SKM-1 (cell line): Measurements from ENCODE around the gene CAPN8.

Experiments used
- DNase-seq: peaks from one replicate; lab custom pipeline; 2025; ENCODE audit not compliant: unreplicated experiment; lab: John Stamatoyannopoulos, UW

The CAPN8 gene

DNA sequence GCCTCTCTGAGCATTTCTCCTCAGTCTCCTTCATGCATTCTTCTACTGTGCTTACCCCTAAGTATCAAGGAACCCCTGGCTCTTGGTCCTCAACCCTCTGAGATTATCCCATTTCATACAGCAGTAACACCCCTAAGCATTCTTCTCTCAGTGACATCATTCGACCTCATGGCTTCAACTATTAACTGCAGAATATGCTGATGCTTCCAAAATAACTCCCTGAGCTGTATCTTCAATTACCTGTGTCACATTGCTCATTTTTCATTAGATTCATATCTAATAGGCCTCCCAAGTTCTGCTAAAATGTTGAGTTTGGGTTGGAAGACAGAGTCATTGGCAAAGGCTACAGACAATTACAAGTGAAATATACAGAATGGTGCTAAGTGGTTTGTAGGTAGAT is 7.5 kb downstream of the CAPN8 start:
- DNase-seq = no peak

GRCh38 chr1:223654083-223654482 is 11.4 kb downstream of the CAPN8 start:
- DNase-seq = no peak

DNA sequence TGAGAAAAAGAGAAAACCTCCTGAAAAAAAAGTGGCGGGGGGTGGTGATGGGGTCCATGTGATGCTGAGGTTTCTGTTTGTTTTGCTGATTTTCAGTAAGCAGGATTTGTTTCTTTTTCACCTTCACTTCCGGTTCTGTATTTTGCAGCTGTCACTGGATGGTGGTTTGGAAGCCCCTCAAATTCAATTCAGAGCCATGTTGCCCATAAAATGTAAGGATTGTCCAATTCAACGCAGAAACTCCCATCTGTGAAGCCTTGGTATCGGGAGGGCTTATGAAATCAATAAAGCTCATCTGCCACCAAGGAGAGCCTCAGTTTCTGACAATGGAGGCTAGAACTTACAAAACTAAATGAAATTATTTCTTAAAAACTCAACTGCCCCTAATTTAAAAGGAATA is 12.1 kb downstream of the CAPN8 start:
- DNase-seq = no peak

- no peak for DNase-seq
Observed at GRCh38 chr1:223653015-223653414, 12.5 kb downstream of the CAPN8 start.

DNA sequence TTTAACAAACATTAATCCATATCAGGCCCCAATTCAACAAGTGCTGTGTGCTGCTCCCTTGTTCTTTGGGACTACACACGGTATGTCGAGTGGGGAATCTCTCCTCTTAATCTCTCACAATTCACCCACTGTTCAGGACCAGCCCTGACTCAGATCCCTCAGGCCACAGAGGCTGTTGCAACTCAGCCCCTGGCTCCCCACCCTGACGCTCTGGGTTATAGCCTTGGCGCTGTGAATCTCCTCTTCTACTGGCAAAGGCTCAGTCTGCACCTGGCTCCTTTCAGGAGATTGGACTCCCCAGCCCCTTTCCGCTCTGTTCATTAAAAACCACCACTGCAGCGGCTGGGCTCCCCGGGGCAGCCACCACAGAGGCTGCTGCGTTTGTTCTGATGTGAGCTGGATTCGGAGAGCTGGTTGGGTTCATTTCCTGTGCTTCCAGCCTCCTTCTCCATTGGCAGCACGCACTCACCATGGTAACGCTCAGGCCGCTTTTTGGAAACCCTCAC is 13.0 kb downstream of the CAPN8 start:
- DNase-seq = no peak

GRCh38 chr1:223651291-223651991 is 14.1 kb downstream of the CAPN8 start:
- no peak for DNase-seq

DNA sequence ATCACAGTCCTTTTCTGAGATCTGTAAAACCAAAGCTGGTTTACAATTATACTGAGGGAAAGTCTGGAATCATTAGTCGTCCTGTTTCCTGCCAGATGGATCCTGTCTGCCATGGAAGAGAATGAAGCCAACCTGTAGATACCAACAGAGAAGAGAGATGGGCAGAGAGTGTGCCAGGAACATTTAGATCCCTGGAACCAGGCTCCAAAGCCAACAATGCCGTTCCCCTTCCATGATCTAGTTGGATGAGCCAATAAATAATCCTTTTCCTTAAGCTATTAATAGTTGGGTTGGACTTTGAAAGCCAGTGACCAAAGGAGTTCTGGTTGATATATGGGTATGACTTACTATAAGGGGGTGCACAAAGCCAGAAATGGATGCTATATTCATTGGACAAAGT is 15.0 kb downstream of the CAPN8 start:
- no peak for DNase-seq

- no peak for DNase-seq
Observed at GRCh38 chr1:223649222-223649621, 16.3 kb downstream of the CAPN8 start.

GRCh38 chr1:223647249-223647648 is 18.3 kb downstream of the CAPN8 start:
- no peak for DNase-seq

GRCh38 chr1:223645903-223646302 is 19.6 kb downstream of the CAPN8 start:
- DNase-seq = no peak

- DNase-seq = no peak
Observed at GRCh38 chr1:223642237-223642636, 23.3 kb downstream of the CAPN8 start.

DNA sequence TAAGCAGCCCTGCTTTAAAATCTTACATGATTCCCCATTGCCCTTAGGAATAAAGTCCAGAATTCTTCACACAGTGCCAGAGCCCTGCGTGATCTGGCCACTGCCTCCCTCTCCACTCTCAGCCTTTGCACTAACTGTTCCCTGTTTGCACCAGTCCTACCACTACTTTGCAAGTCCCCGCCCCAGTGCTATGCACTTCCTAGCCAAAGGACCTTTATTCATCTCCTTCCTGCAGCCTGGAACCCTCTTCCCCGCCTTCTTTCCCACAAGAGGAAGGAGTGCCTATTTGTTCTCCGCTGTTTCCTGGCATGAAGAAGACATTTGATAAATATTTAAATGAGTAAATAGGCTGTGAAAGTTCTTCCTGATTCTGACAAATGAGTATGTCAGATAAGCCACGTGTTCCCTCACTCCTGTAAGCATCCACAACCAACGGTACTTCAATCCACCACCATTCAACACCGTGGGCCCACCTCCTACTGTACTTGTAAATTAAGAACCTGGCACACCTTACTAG is 23.9 kb downstream of the CAPN8 start:
- DNase-seq = no peak

- no peak for DNase-seq
Observed at GRCh38 chr1:223639331-223639749, 26.2 kb downstream of the CAPN8 start.

- no peak for DNase-seq
Observed at GRCh38 chr1:223635236-223635635, 30.3 kb downstream of the CAPN8 start.

GRCh38 chr1:223634423-223634822 is 31.1 kb downstream of the CAPN8 start:
- DNase-seq = no peak

GRCh38 chr1:223631956-223632355 is 33.5 kb downstream of the CAPN8 start:
- DNase-seq = no peak

DNA sequence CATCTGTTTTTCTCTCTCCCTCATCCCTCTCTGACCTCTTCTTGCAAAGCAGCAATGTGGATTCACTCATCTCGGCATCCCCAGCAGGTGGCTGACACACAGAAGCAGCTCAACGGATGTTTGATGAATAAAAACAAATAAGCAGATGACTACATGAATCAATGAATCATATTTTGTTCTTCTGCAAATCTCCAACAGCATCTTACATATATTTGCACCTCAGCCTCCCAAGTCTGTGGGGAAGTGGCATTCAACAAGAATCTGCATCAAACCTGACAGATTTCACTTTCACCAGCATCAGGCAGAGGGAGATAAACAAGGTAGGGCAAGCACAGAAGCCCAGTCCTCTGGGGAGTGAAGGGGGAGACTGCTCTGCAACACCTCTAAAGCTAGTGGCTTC is 34.0 kb downstream of the CAPN8 start:
- no peak for DNase-seq

DNA sequence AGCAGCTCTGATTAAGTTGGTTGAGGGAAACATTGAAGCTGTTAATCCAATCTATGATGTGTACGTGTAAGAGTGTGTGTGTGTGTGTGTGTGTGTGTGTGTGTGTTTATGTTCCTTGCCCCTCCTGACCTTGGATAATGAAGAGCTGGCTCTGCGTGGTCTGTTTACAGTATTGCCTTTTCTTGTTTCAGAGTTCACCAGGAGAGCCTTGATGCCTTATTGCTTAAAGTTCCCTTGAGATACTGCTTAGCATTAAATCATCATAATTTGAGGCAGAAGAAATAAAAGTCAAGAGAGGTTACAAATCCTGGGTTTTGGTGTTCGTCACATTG is 36.4 kb downstream of the CAPN8 start:
- no peak for DNase-seq

DNA sequence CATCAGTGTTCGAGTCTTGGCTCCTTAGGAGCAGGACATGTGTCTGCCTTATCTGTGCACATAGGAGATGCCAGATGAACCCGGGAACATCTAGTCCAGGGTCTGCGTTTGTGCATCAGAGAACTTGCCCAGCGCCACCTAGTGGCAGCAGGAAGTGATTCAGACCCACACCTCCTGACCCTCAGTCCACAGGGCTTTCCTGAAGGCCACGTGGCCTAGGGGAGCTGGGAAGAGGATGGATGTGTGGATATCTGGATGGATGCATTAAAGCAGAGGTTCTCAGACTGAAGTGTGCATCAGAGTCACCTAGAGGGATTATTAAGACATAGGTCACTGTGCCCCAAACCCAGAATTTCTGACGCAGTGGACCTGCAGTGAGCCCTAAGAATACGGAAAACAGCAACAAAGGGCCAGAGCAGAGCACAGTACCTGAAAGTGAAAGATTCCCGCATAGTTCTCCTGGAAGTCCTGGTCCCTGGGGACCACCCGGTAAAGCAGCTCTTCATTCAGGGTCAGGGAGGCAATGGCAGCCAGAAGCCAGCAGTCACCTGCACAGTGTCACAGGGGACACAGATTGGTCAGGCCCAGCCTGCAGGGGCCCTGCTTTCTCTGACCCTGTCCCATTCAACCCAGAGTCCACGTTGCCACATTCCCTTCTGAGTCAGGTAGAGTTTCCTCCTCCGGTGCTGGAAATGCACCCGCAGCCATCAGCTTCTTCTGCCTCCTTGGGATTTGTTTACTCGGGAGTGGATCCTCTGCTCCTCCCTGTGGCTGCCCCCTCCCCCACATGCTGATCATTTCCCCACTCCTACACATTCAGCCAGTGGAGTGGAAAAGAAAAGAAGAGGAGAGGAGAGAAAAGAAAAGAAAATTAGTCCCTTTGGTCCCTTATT is 37.0 kb downstream of the CAPN8 start:
- no peak for DNase-seq

DNA sequence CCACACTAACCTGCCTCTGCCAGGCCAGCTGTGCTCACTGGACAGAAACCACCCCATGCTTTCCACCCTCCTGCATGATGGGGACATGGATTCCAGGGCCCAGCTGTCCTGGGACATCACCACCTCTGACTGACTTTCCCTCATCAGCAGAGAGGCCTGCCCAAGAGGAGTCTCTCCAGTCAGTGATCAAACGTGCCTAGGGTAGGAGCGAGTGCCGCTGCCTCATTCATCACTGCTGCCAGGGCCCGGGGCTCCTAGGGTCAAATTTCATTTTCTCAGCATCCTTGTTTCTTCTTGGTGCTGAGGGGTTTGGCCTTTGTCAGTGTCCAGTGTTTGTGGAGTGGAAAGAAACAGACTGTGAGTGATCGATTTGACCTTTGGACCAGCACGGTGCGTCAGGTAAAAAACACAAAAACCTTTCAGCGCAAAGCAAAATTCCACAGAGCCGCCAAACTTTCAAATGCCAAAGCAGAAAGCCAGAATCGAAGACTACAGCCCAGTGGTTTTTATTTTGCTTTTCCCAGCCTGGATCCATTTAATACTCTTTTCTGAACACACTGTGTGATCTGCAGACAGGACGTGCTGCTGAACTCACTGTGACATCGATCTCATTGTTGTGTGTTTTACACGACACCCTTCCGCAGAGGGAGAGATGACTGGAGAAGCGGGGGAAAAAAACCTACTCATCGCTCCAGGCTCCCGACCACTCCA is 43.2 kb downstream of the CAPN8 start:
- no peak for DNase-seq

GRCh38 chr1:223621312-223621734 is 44.2 kb downstream of the CAPN8 start:
- peak; percentile 82 for DNase-seq
